GM10266 (cell line): ENCODE results near the gene NRBP1.

ENCODE experiments used
- DNase-seq: peaks from one replicate; pipeline ENCODE4 v3.0.0; 2012; ENCODE audit errors: extremely low spot score
- CTCF ChIP-seq: IDR thresholded peaks from 2 replicates; pipeline ENCODE4 v1.5.1; 2012; ENCODE audit warnings: mild to moderate bottlenecking, low read depth; ENCODE audit not compliant: control insufficient read depth, insufficient read depth; ENCODE audit errors: missing control alignments

NRBP1 gene

GRCh38 chr2:27464443-27464842, 36.0 kb downstream of the NRBP1 start:
- no peak for TF ChIP-seq CTCF
- DNase-seq = no peak

GRCh38 chr2:27471961-27472360, 43.5 kb downstream of the NRBP1 start:
- DNase-seq = no peak
- no peak for TF ChIP-seq CTCF

- TF ChIP-seq CTCF = no peak
- DNase-seq = no peak
Observed at GRCh38 chr2:27485496-27485895, 57.1 kb downstream of the NRBP1 start.

- TF ChIP-seq CTCF = peak; percentile 10
- DNase-seq = no peak
Observed at GRCh38 chr2:27489118-27489497, 60.7 kb downstream of the NRBP1 start.

- TF ChIP-seq CTCF = no peak
Observed at GRCh38 chr2:27489498-27490397, 61.3 kb downstream of the NRBP1 start, which contains the start of gene IFT172. TSS of gene IFT172 (minus strand) at chr2:27489743. CDS start at chr2:27489653, 90 bp downstream.

More at GRCh38 chr2:27489498-27490397, 61.3 kb downstream of the NRBP1 start, which contains the start of gene IFT172:
- DNase-seq = peak; percentile 98
